HG03342 (cell line): ENCODE measurements around the gene ZBTB7C.
"Not testable (repeated sequence)": the region's sequence is repeated elsewhere in the genome, so short reads cannot be mapped to it uniquely, and the experiment has no call there.

ENCODE experiments used
- ATAC-seq: cut with Tn5 transposase; IDR thresholded peaks from one replicate; pipeline ENCODE4 v1.9.1; 2021; ENCODE audit warnings: mild to moderate bottlenecking, moderate library complexity; ENCODE audit not compliant: unreplicated experiment

The ZBTB7C gene

DNA sequence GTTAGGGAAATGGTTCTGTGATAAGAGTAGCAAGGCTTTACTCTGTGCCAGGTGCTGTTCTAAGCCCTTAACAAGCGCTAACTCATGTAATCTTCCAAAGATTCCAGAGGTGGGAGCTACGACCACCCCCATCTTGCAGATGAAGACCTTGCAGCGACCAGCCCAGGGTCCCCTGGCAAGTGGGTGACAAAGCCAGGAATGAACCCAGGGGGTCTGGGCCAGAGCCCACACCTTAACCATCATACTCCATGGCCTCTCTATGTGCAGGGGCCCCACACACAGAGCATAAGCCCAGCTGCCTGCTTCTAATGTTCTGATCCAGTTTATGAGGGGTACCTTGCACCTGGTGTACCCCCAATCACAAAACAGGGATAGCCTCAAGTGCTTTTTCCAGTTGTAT lies 105.3 kb downstream of the ZBTB7C start:
- no peak for ATAC-seq

DNA sequence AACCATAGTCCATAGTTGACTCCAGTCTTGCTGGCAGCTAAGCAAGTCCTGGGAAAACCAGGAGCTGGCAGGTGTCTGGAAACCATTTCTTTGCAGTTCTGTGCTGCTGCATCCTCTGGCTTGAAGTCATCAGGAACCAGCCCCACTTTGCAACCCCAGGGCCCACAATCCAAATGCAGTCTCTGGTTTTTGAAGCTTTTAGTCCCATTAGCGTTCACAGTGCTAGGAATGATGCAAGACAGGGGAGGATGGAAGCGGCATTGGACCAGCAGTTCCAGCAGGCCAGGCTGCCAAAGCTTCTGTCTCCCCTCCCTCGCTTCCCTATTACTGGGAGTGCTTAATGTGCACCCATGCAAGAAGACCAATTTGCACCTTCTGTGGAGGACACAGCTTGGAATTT lies 106.4 kb downstream of the ZBTB7C start:
- no peak for ATAC-seq

DNA sequence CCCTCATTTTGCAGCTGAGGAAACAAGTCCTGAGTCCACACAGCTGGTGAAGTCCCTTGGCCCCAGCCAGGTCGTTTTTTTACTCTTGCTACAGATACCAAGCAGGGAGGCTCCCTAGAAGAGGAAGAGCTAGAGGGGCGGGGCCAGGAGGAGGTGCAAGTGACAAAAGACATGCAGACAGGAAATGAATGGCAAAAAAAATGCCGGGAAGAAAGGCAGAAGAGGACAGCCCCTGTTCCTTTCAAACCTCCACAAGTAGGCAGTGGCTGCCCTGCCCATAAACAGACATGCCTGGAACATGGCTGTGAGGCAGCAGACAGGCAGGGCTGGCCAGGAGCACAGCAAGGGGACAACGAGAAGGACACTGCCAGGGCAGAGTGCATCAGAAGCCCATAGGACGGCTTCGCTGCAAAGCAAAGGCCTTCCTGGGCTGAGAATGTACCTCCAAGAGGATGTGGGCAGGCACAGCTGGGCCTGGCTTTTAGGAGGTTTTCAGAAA lies 108.7 kb downstream of the ZBTB7C start:
- no peak for ATAC-seq

DNA sequence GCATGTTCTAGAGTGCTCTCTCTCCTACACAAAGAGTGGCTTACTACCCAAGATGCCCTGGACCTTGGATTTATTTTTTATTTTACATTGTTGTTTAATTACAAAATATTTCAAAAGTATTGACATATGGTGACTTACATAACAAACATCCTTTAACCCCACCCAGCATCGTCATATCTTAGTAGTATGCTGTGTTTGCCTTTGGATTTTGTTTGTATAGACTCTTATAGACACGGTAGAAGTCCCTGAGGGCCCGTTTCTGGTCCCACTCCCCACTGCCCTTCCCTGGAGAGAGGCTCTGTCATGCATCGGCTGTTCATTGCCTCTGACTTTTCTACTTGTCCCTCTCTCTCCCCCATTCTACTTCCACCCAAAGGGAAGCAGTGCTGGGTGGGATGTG lies 112.0 kb downstream of the ZBTB7C start:
- no peak for ATAC-seq

DNA sequence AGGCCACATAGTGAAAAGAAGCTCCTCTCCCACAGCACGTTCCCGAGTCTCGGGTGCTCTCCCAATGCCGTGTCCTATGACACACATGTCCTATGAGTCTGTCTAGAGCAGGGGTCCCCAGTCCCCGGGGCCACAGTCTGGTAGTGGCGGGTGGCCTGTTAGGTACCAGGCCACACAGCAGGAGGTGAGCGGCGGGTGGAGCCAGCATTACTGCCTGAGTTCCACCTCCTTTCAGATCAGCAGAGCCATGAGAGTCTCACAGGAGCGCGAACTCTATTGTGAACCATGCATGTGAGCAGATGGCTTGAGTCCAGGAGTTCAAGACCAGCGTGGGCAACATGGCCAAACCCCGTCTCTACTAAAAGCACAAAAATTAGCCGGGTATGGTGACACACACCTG lies 112.6 kb downstream of the ZBTB7C start:
- ATAC-seq: no peak

DNA sequence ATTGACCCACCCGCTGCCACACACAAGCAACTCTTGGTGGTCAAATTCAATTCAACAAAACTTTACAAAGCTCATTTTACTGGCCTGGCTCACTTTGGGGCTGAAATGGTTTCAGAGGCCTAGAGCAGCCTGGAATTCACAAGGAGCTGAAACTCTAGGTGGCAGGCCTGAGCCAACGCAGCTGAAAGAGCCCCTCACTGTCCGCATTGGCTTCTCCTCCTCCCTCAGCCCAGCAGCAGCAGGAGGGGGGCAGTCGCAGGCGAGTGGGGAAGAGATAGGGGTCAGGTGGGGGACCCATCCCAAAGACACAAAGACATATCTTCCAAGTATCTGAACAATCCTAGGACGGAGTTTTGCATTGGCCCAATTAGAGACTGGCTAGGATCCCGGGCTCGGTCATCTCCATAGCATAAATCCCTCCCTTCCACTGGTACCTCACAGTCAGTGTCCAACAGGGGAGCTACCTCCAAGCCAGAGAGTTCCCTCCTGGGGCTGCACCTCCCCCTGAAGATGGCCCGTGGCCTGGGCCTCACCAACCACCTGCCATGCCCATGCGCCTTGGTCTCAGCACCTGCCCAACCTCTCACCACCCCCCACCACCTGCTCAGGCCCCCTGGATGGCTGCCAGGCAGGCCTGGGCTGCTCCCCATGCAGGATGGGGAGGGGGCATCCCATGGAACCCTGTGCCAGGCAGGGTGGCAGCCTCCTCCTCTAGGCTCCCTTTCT lies 113.4 kb downstream of the ZBTB7C start:
- no peak for ATAC-seq

DNA sequence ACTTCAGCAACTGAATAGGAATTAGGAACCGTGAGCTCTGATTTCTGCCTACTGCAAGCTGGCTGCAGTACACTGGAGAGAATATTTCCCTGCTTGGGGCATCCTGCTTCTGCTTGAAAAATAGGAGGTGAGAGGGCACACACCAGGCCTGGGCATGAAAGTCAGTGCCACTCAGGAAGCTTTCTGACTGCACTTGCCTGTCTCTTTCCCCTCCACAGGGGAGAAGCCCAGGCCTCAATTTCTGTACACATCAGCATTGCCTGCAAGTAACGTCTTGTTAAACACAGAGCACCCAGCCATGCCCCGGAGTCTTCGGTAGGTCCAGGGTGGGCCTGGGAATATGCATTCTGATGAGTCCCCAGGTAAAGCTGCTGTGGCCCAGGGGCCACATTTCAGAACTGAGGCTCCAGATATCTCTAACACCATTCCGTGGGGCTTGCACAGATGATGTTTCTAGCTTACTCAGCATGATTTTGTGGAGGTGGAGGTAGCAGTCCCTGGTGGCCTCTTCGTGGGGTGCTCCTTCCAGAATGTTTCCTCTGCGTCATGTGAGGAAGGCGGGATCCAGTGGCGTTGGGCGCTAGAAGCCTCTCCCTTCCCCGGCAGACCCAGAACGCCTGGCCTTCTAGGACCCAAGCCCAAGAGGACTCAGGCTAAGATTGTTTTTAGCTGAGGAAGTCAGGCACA lies 114.1 kb downstream of the ZBTB7C start:
- ATAC-seq: no peak

DNA sequence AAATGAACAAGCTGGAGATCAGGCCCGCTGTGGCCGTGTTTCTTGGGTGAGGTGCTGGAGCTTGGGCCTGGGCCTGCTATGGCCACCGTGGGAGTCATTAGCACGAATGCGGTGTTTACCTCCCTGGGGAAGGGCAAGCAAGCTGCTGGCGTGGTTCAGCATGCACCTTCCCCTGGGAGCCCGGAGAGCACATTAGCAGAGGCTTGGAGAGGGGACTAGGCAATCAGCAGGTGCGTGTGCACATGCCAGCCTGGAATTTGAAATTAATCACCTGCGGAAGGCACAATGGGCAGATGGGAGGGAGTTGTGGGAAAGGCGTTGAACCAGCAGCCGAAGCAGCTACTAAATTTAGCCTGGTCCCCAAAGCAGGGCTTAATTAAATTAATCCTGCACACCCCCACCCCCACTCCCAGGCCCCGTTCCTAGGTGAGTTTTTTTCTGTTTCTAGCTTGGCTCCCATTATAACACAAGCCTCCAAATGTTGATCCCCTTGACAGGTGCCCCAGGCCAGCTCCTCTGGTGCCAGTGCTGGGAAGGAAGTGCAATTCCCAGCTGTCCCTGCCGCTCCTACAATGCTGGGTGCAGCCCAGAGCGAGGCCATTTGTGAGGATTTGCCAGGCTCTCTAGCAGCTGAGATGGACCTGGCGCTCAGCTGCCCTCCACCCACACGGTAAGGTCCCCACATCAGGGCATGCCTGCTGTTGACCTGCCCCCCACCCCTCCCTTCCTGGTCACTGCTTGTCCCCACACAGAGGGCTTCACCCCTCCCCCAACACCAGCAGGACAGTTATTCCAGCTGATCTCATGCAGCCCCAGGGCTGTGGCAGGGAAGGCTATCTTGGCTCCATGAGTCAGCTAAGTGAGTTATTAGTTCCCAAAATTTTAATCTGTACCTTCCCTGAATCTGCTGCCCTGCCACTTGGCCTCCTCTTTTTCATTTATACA lies 115.0 kb downstream of the ZBTB7C start:
- no peak for ATAC-seq

DNA sequence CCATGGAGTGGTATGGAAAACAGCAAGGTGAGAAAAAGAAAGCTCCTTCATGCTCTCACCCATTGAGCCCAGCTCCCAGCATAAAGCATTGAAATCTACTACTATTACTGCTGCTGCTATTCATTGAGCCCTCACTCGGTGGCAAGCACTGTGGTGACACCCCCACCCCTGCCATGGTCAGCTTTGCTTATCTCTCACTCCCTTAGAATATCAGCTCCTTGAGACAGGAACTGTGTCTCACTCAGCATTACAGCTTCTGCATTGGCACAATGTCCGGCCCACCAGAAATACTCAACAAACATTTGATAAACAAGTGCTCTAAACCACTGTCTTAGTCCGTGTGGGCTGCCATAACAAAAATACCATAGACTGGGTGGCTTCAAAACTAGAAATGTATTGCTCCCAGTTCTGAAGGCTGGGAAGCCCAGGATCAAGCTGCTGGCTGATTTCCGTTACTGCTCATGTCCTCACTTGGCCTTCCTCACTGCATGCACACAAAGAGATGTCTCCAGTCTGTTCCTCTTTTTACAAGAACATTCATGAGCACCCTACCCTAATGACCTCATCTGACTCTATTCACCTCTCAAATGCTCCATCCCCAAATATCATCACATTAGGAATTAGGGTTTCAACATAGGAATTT lies 116.3 kb downstream of the ZBTB7C start:
- no peak for ATAC-seq

DNA sequence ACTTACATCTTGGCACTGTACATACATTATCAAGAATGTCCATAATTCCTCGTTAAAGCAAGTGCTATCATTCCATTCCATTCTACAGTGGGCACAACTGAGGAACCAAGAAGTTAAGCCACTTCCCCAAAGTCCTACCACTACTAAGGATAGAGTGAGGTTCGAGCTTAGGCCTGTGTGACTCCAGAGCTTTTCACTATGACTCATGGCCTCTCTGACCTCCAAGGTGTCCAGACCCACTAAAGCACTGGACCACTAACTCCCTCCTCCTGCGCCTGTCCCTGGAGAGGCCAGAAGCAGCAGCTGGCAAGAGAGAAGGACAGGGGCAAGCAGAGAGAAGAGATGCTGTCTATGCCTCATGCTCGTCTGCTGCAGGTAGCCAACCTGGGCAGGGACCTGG lies 117.0 kb downstream of the ZBTB7C start:
- ATAC-seq: no peak

DNA sequence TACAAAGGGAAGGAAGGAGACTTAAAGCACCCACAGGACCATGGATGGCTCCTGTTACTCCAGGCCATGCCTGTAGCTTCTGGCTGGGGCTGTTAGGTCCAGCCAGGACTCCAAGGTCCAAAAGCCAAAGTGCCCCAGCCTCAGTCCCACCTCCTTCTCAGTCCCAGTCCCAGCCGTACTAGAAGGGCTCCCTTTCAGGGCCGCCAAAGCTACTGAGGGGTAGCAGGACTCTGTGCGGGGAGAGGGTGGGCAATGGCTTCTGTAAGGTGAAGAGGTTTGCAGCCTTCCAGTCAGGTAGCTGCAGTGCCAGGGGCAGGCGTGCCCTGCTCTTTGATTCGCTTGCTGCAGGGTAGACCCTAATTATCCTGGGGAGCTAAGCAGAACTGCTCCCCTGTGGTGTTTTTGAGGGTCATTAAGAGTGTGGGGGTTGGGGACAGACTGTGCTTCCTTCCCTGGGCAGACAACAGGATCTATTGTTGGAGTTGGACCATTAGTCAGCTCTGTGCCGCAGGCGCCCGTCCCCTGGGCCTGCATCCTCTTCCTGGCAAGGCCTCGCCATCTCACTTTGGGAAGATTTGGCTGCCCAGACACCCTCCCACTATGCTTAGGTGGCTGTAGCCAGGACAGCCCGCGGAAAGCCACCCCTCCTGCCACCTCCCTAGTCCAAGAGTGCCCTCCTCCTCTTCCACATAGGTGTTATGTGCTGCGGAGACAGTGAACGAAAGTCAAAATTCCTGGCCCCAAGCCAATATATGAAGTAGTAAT lies 118.8 kb downstream of the ZBTB7C start:
- ATAC-seq: no peak

DNA sequence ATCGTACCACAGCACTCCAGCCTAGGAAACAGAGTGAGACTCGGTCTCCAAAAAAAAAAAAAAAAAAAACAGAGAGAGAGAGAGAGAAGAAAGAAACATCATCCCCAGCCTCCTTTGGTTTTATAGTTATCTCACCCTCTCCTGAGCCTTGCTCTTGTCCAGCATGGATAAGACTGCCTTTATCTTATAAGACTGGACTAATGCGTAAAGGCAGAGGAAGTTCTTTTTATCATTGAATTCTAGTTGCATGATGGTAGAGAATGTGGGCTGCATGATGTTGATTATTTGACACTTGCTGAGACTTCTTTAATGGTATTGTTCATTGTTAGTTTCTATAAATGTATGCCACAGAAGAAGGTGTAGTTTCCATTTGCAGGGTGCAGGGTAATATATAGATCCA lies 124.4 kb downstream of the ZBTB7C start:
- no peak for ATAC-seq

DNA sequence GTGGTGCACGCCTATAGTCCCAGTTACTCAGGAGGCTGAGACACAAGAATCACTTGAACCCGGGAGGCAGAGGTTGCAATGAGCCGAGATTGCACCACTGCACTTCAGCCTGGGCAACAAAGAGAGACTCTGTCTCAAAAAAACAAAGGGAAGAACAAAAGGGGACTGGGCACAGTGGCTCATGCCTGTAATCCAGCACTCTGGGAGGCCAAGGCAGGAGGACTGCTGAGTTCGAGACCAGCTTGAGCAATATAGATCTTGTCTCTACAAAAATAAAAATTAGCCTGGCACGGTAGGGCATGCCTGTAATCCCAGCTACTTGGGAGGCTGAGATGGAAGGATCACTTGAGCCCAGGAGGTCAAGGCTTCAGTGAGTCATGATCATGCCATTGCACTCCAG lies 125.2 kb downstream of the ZBTB7C start:
- ATAC-seq: not testable (repeated sequence)

DNA sequence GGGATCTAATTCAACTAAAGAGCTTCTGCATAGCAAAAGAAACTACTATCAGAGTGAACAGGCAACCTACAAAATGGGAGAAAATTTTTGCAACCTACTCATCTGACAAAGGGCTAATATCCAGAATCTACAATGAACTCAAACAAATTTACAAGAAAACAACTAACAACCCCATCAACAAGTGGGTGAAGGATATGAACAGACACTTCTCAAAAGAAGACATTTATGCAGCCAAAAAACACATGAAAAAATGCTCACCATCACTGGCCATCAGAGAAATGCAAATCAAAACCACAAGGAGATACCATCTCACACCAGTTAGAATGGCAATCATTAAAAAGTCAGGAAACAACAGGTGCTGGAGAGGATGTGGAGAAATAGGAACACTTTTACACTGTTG lies 127.7 kb downstream of the ZBTB7C start:
- ATAC-seq: not testable (repeated sequence)

DNA sequence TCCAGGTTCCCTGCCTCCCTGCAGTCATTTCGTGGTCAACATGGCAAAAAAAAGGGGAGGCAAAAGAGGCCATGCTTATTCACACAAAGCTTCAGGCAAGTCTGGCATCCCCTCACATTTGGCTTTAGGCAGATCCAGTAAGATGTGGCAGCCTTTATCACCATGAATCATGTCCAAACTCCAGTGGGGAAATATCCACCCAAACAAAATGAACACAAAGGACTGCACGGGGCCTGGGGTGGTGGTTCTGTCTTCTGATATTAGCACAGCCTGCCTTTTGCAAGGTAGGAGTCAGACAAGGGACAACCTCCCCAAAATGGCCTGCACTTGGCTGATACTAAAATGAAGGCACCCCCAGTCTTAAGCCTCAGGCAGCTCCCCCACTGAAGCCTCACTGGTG lies 129.9 kb downstream of the ZBTB7C start:
- ATAC-seq: no peak

DNA sequence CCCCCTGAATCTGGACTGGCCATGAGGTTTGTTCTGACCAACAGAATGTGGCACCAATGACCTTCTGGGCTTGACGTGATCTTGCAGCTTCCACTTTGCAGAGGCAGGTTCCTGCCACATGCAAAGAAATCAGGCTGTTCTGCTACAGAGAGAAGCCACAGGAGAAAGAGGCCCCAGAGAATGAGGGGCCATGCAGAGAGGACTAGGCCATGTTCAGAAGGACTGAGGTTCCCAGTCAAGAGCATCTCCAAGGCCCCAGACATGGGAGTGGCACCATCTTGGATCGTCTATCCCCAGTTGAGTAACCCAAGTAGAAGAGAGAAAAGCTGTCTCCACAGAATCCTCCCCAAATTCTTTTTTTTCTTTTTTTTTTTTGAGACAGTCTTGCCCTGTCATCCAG lies 131.1 kb downstream of the ZBTB7C start:
- no peak for ATAC-seq

DNA sequence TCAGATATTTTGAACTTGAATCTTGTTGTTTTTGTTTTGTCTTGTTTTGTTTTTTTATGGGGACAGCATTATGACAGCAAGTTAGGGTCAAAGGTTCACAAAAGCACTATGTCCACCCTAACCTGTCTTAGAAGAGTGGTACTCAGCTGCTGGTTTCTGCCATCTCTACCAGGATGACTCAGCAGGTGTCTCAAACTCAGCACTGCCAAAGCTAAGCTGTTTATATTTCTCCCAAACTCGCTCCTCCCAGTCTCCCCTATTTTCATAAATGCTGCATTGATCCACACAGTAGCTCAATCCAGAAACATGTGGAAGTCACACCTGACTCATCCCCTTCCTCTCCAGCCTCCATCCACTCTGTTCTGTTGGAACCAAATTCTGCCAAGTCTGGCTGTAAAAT lies 134.9 kb downstream of the ZBTB7C start:
- ATAC-seq: no peak

DNA sequence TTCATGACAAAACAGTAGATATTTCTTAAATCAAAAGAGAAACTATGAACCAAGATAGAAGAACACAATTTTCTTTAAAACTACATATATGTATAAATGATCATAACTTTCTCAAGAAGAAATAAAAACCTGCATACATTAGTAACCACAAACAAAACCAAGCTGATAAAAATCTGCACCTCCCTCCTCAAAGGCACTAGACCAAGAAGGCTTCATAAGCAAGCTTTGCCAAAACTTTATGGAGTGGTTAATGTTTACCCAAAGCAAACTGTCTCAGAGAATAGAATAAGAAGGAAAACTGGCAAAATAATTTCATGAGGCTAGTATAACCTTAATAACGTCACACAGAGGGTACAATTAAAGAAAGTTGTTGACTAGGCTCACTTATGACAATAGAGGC lies 138.3 kb downstream of the ZBTB7C start:
- ATAC-seq: no peak

DNA sequence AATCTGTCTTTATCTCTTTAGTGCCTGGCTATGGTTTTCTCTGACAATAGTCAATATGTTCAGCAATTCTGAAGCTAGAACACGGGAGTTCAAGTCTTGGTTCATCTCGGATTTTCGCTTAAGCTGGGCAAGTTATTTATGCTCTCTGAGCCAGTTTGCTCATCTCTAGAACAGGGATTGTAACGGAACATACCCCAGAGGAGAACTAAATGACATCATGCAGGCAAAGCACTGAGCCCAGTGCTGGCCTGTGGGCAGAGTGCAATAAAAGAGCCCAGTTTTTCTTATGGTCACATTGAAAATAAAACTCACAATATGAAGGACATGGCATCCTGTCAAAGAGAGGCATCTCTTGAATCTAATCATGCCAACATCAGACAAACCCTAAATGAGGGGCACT lies 143.9 kb downstream of the ZBTB7C start:
- ATAC-seq: no peak
